PC-3 (cell line): Measurements from ENCODE around the gene CSTPP1.

Experiments used
- CTCF ChIP-seq: fragments of 300-600 bp; sonication (generic); conservative IDR thresholded peaks from 2 replicates; pipeline ENCODE4 v1.5.1; 2017; ENCODE audit warnings: antibody characterized with exemption, low read depth, mild to moderate bottlenecking, low read length
- EZH2 ChIP-seq: fragments of 300-600 bp; sonication (generic); IDR thresholded peaks from one replicate; pipeline ENCODE4 v1.6.1; 2017; ENCODE audit warnings: antibody characterized with exemption, mild to moderate bottlenecking, low read length; ENCODE audit not compliant: unreplicated experiment

GRCh38 chr11:47033439-47033838 is 96.9 kb downstream of the CSTPP1 start:
- TF ChIP-seq CTCF (no peak), EZH2 (no peak)
